Fibroblast of the aortic adventitia (primary cell): Measurements from ENCODE around the gene HAVCR2. TPM values are rescaled to one million over a fixed set of nuclear protein-coding genes. Genes with fewer than 3 reads are reported as not detected.

Source experiments
- DNase-seq: peaks from one replicate; pipeline ENCODE4 v3.0.0-alpha.2; 2010; ENCODE audit warnings: low read depth
- H3K4me3 ChIP-seq: 2 replicates; pipeline ENCODE4 v1.5.1; 2011; ENCODE audit warnings: low read depth, mild to moderate bottlenecking, control low read depth, low read length, moderate library complexity
- CTCF ChIP-seq: IDR thresholded peaks from 2 replicates; pipeline ENCODE4 v1.5.1; 2011; ENCODE audit warnings: mild to moderate bottlenecking, low read length, control low read depth, inconsistent platforms; ENCODE audit not compliant: insufficient read depth
- total RNA-seq: library from RNA; depleted of rRNA; stranded (reverse); fragments of >200 nt; gene quantifications from 2 replicates; pipeline ENCODE4 v1.2.3, GENCODE V29; 2012; ENCODE audit warnings: low replicate concordance

Gene HAVCR2
- total RNA-seq, 1 donor: 0.36 TPM

- TF ChIP-seq CTCF: no peak
- no peak for DNase-seq
These were observed 6.7 kb upstream of the HAVCR2 start for GRCh38 chr5:157115502-157115901.

GRCh38 chr5:157115012-157115411 is 6.2 kb upstream of the HAVCR2 start:
- no peak for TF ChIP-seq CTCF
- H3K4me3 ChIP-seq: no peak overlapping the region
- no peak for DNase-seq

More at GRCh38 chr5:157115502-157115901, 6.7 kb upstream of the HAVCR2 start:
- no peak overlapping the region for H3K4me3 ChIP-seq

DNA sequence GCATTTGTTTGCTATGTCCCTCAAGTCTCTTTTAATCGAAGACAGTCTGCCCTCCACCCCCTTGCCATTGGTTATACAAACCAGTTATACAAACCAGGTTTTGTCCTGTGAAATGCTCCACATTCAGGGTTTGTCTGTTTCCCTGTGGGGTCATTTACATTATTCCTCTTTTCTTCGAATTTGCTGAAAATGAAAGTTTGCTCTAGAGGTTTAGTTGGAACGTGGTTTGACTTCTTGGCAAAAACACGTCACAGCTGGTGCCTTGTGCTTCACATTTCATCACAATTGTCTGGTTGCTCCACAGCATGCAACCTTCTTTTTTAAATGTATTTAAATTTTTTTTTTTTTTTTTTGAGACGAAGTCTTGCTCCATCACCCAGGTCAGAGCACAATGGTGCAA is 4.2 kb upstream of the HAVCR2 start:
- DNase-seq: no peak
- TF ChIP-seq CTCF: no peak

GRCh38 chr5:157109744-157110143 is 900 bp upstream of the HAVCR2 start:
- H3K4me3 ChIP-seq: no peak overlapping the region
- no peak for TF ChIP-seq CTCF

More for the DNA sequence above, 4.2 kb upstream of the HAVCR2 start:
- no peak overlapping the region for H3K4me3 ChIP-seq

DNA sequence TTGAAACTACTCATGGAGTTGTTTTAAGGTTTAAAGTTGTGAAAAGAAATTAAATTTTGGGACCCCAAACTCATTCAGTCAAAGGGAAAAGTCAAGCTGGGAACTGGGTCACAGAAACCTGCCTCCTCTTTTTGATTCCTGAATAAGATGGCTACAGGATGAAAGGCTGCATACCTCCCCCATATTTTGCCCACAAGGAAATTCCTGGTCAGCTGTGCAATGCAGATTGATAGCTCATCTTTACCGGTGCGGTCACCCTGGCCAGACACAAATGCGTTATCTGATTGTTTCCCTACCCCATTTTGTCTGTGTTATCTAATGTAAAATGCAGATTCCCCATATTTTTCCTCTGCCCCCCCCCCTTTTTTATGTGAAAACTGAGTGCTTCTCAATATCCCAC is 1.3 kb downstream of the HAVCR2 start:
- TF ChIP-seq CTCF: no peak
- H3K4me3 ChIP-seq: no peak overlapping the region
- DNase-seq: no peak

More at GRCh38 chr5:157109744-157110143, 900 bp upstream of the HAVCR2 start:
- no peak for DNase-seq

DNA sequence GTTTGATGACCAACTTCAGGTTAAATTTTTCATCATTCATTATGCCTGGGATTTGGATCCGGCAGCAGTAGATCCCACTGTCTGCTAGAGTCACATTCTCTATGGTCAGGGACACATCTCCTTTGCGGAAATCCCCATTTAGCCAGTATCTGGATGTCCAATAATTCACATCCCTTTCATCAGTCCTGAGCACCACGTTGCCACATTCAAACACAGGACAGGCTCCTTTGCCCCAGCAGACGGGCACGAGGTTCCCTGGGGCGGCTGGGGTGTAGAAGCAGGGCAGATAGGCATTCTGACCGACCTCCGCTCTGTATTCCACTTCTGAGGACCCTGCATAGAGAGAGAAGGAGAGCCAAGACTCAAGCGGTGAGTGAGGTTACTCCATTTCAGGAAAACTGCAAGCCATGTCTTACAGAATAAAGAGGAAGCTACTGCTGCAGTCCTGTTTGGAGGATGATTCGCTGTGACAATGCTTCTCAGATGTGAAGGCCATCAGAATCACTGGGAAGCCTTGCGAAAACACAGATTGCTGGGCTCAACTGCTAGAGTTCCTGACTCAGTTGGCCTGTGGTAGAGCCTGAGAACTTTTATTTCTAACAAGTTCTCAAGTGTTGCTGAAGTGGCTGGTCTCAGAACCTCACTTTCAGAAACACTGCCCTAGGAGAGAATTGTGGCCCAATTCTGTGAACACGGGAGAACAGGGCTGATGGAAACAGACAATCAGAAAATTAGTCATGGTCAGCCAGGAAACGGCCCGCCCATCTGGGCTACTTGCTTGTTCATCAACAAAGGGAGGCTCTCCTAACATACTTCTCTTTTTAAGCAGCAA is 2.0 kb downstream of the HAVCR2 start:
- no peak for TF ChIP-seq CTCF
- DNase-seq: no peak
- H3K4me3 ChIP-seq: no peak overlapping the region
